GM19023 (cell line): ENCODE measurements around the gene SRCIN1.

Source experiments
- ATAC-seq: cut with Tn5 transposase; IDR thresholded peaks from one replicate; pipeline ENCODE4 v1.9.1; 2021; ENCODE audit warnings: mild to moderate bottlenecking, moderate library complexity; ENCODE audit not compliant: unreplicated experiment

The SRCIN1 gene

DNA sequence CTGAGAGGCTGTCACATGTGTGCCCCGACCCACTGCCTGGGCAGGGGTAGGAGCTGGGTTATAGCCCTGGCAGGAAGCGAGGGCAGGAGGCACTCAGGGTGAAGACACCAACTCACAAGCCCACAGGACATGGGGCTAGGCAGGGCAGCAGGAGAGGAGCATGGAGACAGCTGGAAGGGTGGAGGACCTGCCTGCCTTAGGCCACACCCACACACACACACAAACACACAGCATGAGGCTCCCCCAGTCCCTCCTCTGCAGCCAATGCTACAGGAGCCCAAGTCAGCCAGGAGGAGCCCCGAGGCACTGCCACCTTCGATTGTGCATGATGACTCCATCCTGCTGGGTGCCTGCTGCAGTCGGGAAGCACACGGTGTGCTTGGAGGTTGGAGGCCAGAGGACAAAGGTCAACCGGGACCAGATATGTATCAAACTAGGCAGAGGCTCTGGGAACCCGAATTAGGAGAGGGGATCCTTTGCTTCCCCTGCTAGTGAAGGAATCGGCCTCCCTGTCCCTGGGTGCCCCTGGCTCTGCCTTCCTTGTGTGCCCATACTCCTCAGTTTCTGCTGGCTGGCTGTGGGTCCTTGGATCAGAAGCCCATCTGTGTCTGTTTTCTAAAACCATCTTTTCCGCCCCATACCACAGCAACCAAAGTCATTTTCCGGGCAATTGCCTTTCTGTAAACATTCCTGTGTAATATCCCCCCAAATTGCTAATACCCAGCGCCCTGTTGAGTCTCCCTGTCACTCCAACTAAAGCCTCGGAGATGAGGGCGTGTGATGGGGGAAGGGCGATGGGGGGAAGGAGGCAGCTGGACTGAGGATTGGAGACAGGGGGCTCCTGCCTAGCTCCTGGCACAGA lies 20.5 kb downstream of the SRCIN1 start:
- ATAC-seq = no peak

DNA sequence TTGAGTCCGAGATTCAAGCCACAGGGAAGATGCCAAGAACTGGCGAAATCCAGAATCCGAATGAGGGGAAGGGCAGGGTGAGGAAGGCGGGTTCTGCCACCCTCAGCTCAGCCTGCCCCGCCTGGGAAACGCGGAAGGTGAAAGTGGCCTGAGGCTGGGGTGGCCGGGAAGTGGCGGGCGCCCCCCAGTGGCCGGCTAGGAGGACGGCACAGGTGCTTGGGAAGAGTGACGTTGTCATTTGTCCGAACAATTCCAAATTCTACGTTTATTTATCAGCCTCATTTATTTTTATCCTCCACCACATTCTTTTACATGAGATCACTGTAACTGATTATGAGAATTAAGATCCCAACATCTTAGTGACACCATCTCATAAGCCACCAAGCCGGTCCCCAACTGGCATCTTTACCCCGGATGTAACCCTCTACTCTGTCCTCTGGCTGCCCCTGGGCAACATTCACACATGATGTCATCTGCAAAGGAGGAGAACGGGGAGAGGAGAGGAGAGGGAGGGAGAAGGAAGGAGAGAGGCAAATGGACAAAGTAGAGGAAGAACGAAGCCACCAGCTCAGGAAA lies 21.3 kb downstream of the SRCIN1 start:
- ATAC-seq = no peak

DNA sequence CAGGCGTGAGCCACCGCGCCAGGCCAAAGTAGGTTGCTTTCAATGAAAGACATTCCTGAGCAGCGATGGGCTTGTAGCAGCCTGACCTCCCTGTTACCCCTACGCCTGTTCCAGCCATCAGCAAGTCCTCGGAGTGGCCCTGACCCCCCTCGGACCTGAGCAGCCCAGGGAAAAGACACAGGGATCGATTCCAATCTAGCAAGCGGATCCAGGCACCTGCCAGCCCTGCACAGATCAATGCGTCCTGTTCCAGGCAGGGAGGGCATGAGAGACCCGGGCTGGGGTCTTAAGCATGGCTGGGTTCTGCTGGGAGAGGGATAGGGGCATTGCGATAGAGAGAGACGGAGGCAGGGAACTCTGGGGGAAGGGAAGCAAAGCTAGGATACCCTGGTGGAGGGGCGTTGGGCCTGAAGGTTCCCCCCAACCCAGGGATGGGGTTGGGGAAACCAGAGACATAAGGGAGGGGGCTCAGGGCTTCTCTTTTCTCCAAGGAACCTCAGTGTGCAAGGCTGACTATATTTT lies 21.9 kb downstream of the SRCIN1 start:
- ATAC-seq = no peak

DNA sequence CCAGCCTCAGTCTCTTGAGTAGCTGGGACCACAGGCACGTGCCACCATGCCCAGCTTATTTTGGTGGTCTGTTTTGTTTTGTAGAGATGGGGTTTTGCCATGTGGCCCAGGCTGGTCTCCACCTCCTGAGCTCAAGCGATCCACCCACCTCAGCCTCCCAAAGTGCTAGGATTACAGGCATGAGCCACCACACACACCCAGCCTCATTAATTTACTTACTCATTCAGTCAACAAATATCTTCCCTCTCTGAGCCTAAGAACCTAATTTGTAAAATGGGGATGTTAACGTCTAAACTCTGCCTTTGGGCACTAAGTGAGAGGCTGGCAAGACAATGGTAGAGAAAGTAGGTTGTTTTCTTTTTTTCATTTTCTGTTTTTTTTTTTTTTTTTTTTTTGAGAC lies 22.6 kb downstream of the SRCIN1 start:
- no peak for ATAC-seq

DNA sequence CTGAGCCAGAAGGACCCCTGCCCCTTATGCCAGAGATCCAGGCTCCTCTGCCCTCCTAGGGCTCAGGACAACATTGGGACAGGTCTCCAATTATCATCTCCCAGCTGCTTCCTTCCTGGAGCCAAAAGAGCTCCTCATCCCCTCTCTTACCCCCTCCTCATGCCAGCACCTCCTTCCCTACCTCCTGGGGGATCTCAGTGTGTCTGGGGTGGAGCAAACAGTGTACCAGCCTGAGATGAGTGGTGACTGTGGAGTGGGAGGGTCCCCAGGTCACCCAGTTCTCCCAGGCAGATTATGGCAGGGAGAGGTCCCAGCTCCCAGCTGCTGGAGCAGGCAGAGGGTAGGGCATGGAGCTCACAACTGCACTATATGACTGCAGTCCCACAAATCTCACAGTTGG lies 23.7 kb downstream of the SRCIN1 start:
- no peak for ATAC-seq

DNA sequence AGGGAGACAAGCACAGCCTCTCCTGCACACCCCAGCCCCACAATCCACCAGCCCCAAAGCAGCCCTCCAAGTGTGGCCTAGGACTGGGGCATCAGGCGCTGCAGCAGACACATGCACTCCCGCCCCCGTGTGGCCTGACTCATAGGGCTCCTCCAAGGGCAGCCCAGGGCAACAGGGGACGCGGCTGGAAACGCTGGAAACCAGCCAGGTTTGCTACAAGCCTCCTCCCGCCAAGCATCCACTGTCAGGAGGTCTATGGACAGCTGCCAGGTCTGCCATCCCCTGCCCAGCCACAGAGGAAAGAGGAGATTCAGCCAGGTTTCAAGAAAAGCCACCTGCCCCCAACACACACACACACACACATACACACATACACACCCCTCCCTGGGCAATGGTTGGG lies 25.8 kb downstream of the SRCIN1 start:
- ATAC-seq = no peak

DNA sequence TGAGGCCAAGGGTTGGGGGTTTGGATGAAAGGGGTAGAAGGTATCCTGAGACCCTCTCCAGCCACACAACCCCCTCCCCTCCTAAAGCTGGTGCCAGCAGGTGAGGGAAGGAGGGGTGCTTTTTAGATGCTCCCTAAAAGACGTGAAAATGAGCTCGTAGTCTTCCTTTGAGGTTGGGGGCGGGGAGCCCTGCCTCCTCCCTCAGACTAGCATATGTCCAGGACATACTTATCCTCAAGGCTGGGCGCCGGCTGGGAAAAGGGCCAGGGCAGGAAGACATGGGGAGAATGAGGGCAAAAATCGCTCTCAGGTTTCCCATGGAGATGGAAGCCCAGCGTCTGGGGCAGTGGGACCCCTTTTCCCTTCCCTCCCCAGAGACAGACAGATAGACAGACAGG lies 26.7 kb downstream of the SRCIN1 start:
- ATAC-seq = no peak

DNA sequence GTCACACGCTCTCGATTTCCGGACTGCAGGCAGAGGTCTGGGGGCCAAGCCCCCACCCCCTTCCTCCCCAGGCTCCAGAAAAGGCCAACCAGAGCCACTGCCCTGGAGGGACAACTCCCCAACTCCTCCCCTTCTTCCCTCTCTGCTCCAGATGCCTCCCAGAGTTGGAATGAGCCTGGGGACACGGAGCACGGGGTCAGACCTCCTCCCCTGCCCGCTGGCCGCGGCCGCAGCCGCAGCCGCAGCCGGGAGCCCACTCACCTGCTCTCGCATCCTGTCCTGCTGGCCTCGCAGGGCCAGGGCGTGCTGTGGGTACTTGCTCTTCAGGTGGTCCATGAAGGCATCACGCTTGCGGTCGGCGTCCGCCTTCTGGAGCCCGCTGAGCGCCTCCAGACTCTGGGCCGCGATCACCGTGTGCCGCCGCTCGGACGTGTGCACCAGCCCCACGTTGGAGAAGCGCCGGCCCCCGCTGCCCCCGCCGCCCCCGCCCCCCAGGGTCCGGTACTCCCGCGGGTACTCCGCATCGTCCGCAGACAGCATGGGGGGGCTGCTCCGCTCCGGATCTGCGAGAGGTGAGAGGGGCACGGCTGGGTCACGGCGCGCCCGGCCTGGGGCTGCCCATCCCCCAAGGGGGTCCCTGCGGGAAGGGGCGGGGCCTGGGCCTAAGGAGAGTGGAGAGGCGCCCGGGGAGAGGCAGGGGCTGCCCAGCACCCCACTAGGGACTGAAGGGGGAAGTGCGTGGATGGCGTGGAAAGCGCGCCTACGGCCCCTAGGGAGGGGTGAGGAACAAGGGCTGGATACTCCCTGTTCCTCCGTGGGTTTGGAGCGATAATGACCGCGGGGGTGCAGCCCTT lies 27.3 kb downstream of the SRCIN1 start:
- ATAC-seq = no peak

DNA sequence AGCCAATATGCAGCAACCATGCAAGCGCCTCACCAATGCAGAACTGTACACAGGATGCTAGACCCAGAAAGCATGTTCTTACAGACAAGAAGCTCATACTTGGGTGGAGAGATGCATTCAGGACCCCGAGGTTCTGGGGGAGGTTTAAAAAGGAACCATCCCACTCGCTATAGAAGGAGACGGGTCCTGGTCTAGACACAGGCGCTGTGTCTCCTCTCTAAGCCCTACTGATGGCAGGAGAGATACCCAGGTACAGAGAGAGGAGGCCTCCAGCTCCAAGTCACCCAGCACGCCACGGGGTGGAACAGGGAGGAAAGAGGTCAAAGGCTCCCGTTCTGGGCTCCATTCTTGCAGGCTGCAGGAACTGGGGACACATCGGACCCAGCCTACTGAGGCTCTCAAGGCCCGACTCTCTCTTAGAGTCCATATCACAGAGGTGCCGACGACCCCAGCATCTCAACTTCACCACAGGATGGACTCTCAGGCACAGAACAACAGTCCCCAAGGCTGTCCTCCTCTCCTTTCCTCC lies 28.0 kb downstream of the SRCIN1 start:
- no peak for ATAC-seq

DNA sequence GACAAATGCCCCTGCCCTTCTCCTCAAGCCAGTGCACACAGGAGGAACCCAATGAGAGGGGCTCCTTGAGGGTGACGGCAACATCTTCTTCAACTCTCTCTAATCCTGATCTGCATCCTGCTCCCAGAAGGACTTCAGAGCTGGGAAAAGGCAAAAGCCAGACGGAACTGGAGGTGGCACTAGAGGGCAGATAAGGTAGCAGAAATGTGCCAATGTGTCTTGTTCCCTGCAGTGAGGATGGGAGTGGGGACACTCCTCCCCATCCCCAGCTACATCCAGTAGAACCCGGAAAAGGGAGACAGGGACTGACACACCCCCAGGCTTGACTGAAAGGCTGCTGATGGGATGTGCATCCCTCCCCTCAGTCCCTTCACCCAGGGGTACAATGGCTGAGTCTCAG lies 28.5 kb downstream of the SRCIN1 start:
- no peak for ATAC-seq

DNA sequence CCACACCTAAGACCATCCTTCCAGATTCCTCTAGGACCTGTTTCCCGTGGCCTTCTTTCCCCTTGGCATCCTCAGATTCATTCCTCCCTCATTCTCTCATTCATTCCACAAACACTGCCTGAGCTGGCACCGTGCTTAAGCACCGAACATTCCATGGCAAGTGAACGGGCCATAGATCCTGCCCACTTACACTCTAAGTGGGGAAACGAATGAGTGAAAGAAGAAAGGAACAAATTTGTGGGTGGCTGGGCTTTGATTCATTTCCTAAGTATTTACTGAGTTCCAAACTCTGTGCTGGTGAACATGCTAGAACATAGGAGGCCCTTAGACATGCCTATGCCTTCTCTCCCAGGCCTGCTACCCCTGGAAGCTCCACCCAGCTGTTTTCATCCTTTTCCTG lies 30.0 kb downstream of the SRCIN1 start:
- no peak for ATAC-seq

DNA sequence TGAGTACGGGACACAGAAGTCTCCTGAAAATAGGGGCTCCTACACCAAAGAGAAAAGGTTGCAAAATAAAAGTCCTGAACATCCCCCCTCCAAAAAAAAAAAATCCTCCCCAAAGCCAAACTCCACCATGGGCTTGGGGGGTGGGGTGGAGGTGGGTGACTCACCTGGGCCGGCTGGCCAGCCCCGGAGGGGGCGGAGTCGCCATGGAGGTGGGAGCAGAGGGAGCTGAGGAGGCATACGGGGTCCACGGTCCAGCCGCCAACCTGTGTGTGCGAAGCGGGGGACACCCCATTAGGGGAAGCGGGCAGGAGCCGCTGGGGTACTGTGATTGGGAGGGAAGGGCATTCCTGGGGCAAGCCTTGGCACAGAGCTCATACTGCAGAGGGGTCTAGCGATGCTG lies 31.0 kb downstream of the SRCIN1 start:
- ATAC-seq = no peak

DNA sequence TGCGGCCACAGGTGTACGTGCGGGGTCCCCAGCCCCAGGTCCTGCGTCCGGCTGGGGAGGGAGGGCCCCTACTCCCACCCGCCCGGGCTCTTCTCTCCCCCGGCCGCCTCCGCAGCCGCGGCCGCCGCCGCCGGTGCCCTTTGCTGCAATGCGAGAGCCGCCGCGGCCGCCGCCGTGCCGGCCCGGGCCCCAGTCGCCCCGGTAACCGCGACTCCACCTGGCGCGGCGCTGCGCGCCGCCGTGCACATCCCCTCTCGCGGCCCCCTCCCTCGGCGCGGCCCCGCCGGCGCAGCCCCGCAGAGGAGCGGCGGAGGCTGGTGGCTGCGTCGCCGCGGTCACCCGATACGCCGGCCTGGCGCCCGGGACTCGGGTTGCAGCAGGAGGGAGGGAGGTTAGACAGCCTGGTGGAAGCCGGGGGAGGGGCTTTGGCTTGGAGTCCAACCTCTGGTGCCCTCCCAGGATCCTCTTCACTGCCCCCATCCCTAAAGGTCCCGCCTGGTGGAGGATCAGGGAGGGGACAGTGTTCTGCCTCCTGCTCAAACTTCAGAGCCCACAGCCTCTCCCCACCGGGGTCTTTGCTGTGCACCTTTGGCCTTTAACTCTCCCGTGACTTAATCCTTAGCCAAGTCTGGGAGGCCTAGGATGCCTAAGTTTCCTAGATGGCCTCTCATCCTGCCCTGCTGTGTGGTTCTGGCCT lies 32.9 kb downstream of the SRCIN1 start:
- ATAC-seq = no peak

DNA sequence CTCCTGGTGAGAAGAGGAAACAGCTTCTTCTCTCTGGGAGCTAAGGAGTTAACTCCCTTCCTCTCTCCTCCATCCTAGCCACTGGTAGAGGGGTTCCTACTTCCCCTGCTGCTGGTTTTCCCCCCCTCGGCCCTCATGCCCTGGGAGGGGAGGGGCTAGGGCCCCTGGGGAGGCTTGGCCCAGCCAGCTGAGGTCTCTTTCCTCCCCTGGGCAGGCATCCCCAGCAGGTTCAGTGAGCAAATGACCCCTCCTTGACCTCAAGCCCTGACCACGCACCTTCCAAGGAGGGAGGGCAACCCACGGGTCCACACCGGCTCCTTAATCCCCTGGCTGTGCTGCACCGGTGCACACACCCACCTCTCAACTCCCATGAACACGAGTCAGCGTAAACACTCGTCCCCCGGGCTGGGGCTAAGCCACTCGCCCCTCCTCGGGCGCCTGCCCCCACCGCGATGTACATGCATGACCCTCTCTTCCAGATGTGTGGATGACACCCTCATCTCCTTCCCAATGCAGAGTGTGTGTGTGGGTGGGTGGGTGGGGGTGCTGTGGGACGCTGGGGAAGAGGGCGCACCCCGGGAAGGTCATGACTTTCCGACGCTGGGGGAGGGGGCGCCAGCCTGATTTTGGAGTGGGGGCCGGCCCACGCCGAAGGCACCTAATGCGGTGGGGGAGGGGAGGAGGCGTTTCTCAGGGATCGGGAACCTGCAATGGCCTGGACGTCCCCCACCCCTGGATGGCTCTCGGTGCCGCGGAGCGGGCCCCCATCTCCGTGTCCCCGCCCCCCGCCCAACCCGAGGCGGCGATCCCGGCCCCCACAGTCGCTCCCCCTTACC lies 33.7 kb downstream of the SRCIN1 start:
- no peak for ATAC-seq

DNA sequence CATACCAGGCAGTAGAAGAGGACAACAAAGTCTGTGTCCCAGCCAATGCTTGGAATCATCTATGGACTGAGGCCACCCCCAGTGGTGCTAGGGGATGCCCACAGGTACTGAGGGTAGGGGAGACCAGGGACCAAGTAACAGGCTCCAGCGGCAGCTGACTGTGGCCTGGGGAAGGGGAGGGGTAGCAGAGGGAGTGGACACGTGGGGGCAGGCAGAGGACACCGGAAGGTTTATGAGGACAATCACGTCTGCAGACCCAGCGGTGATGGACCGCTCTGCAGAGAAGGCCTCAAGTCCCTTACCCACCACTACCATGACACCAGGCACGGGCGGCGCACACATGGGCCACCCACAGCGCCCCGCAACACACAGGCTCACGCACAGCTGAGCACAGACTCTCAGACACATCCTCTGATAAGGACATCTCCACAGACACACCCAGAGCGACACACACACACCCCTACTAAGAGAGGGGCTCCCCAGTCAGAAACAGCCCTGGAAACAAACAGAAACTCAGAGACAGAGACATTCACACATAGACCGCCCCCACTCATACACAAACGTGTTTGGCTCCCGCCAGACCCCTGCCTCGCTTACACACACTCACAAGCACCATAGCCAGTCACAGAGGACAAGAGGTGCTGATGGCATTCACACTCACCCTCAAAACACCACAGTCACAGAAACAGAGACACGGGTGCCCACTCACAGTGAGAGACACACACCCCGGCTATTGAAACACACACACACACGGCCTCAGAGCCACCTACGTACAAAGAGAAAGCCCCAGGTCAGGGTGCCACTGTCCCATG lies 35.8 kb downstream of the SRCIN1 start:
- ATAC-seq = no peak

DNA sequence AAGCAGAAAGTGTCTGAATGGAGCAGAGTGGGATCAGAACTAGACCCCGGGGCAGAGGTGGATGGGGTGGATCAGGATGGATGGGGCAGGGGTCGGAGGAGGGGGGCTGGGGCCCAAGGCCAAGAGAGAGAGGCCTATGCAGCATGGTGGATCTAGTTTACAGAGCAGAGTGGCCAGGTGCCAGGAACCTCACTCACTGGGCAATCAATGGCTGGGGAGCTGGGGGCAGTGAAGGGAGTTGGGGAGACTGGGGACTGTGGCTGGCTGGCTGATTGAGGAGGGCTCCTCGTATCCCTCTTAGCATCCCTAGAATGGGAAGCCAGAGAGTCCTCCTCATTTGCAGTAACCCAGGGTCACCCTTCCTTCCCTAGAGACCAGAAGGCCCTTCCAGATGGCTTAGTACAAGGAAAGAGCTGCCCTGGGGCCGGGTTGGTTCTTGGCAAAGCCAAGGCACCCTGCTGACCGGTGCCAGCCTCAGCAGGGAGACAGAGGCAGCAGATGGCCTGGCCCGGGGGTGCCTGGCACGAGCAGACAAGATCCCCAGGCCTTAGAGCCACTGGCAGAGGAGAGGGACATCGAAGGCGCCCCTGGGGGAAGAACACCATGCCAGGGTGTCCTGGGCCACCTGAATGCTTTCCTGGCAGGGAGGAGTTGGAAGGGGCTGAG lies 36.8 kb downstream of the SRCIN1 start:
- ATAC-seq = no peak

DNA sequence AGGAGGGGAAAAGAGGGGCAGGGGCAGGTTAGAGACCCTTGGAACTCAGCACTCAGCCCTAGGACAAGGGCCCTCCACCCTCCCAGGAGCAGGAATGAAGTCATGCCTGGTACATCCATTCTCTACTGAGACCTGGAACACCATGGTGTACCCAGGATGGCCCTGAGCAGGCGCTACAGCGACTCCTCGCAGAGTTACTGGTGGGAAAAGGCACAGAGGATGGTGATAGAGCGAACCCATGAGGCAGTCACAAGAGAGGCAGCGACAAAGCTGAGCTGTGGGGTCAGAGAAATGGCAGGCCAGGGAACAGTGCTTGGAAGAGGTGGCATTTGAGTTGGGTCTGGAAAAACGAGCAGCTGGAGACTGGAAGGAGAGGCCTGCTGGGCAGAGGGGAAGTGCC lies 37.5 kb downstream of the SRCIN1 start:
- ATAC-seq = no peak

DNA sequence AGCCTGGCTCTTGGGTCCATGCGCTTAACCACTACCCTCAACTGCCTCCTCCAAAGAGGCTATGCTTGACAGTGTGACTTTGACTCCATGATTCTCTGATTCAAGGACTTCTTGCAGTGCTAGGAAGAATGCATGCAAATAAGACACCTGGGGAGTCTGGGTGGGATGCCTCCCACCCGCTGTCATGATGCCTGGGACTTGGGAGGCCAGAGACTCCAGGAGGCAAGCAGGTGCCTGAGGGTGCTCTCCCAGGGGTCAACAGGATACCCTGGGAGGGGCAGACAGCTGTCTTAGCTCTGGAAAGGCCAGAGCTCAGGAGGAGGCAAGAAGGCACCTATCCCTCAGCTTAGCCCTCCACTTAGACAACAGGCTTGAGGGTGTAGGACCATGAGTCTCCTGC lies 38.4 kb downstream of the SRCIN1 start:
- ATAC-seq = no peak

DNA sequence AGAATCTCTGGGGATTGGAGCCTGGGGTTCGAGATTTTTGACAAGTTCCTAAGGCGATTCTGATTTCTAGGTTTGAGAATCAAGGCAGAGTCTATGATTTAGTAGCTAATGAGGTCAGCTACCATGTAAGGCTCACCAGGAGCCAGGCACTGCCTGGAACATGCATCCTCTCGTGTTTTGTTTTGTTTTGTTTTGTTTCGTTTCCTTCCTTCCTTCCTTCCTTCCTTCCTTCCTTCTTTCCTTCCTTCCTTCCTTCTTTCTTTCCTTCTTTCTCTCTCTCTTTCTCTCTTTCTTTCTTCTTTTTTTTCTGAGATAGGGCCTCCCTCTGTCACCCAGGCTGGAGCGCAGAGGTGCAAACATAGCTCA lies 39.1 kb downstream of the SRCIN1 start:
- ATAC-seq = no peak
